GM12892 (cell line): ENCODE data around the gene P2RX3.
A peak's percentile ranks its signal among the peaks of the same experiment; 100 is the strongest.

Experiments used
- DNase-seq: peaks from one replicate; pipeline ENCODE4 v3.0.0; 2011; ENCODE audit not compliant: insufficient read length
- FAIRE-seq: peaks from 2 replicates; lab custom pipeline; 2011; peaks lifted over from hg19 to GRCh38; lab: Jason Lieb, UNC
- POLR2A ChIP-seq: IDR thresholded peaks from 2 replicates; pipeline ENCODE4 v1.6.1; 2011; ENCODE audit warnings: low read depth, low read length, control low read depth
- POLR2AphosphoS5 ChIP-seq: IDR thresholded peaks from 2 replicates; pipeline ENCODE4 v1.6.1; 2011; ENCODE audit warnings: low read depth, low read length, control low read depth
- TAF1 ChIP-seq: IDR thresholded peaks from 2 replicates; pipeline ENCODE4 v1.6.1; 2011; ENCODE audit warnings: low read depth, mild to moderate bottlenecking, control low read depth, low read length, borderline replicate concordance

The P2RX3 gene

GRCh38 chr11:57312511-57313021 lies 25.6 kb upstream of the P2RX3 start:
- no peak for FAIRE-seq
- no peak for DNase-seq
- TF ChIP-seq POLR2AphosphoS5 (no peak), TAF1 (no peak), POLR2A (no peak)

- DNase-seq (no peak), FAIRE-seq (no peak)
- no peak for TF ChIP-seq TAF1
- no peak for TF ChIP-seq POLR2A
- TF ChIP-seq POLR2AphosphoS5, result no peak
Observed at GRCh38 chr11:57313071-57313787, 24.9 kb upstream of the P2RX3 start.

GRCh38 chr11:57313788-57314135 lies 24.4 kb upstream of the P2RX3 start:
- no peak for TF ChIP-seq TAF1
- TF ChIP-seq POLR2A, result no peak
- TF ChIP-seq POLR2AphosphoS5, result no peak
- no peak for DNase-seq
- FAIRE-seq, result no peak

GRCh38 chr11:57314221-57314973 lies 23.8 kb upstream of the P2RX3 start:
- TF ChIP-seq TAF1 (no peak), POLR2A (no peak), POLR2AphosphoS5 (no peak)
- no peak for DNase-seq
- no peak for FAIRE-seq

GRCh38 chr11:57315491-57315890 lies 22.7 kb upstream of the P2RX3 start:
- FAIRE-seq, result peak; percentile 44
- TF ChIP-seq POLR2A (no peak), POLR2AphosphoS5 (no peak), TAF1 (no peak)
- no peak for DNase-seq

GRCh38 chr11:57316017-57316416 lies 22.1 kb upstream of the P2RX3 start:
- DNase-seq (no peak), FAIRE-seq (no peak)
- no peak for TF ChIP-seq POLR2A
- no peak for TF ChIP-seq POLR2AphosphoS5
- TF ChIP-seq TAF1, result no peak

GRCh38 chr11:57318178-57318577 lies 20.0 kb upstream of the P2RX3 start:
- FAIRE-seq (no peak), DNase-seq (no peak)
- TF ChIP-seq POLR2A, result no peak
- TF ChIP-seq TAF1, result no peak
- no peak for TF ChIP-seq POLR2AphosphoS5

GRCh38 chr11:57320067-57320718 lies 18.0 kb upstream of the P2RX3 start:
- TF ChIP-seq POLR2AphosphoS5 (no peak), POLR2A (no peak), TAF1 (no peak)
- no peak for DNase-seq
- FAIRE-seq, result no peak

- TF ChIP-seq POLR2AphosphoS5, result no peak
- TF ChIP-seq TAF1, result no peak
- no peak for TF ChIP-seq POLR2A
- FAIRE-seq (no peak), DNase-seq (no peak)
Observed at GRCh38 chr11:57320719-57321387, 17.3 kb upstream of the P2RX3 start.

GRCh38 chr11:57321388-57322255 lies 16.5 kb upstream of the P2RX3 start:
- DNase-seq (no peak), FAIRE-seq (peak; percentile 30)
- TF ChIP-seq POLR2AphosphoS5, result no peak
- TF ChIP-seq TAF1, result no peak
- no peak for TF ChIP-seq POLR2A
